ENCODE measurements around the gene NUP214. TPM values are rescaled to one million over a fixed set of nuclear protein-coding genes. Genes with fewer than 3 reads are reported as not detected.

Gene NUP214
- total RNA-seq, 1 experiment from 2014 or later, result 34.9 TPM

- H3K27me3 ChIP-seq (ENCODE audit: control insufficient read depth, insufficient read depth, low read length), result no peaks in the 10 kb centered on the region
- in situ Hi-C loops (cut with HindIII; ENCODE audit: low pct_unique_long_range_greater_than_20kb, low sequenced_read_pairs) (no loop called here), intact Hi-C loops (cut with micrococcal nuclease; ENCODE audit: unreplicated experiment) (no loop called here)
- no peak for DNase-seq (ENCODE audit: low read depth, low spot score)
- ChIA-PET CTCF (interaction anchor here (0.7 kb wide), 1 partner anchor 18 kb away, joined by 4 read pairs; no protein-coding TSS in a partner anchor), POLR2A (no interaction called here)
- TF ChIP-seq TCF7L2 (IDR thresholded peaks at IDR 0.05; ENCODE audit: low read depth, low read length) (no peak), POLR2AphosphoS5 (IDR thresholded peaks at IDR 0.05; ENCODE audit: low read depth, low read length) (no peak), CTCF (IDR thresholded peaks at IDR 0.05) (no peak)
- ATAC-seq, result no peak
- H3K27ac ChIP-seq (ENCODE audit: low read length), result no peak overlapping the region
- no peak overlapping the region for H3K4me3 ChIP-seq (ENCODE audit: low read depth in 2 of 2, low read length in 2 of 2)
- H3K9me3 ChIP-seq (ENCODE audit: control insufficient read depth, insufficient read depth, low read depth, low read length), result no peaks in the 10 kb centered on the region
- no peaks in the 10 kb centered on the region for H3K36me3 ChIP-seq (ENCODE audit: control insufficient read depth, insufficient read depth, low read length)
- no peaks in the 10 kb centered on the region; the same call in 1 of the 2 replicates for H3K4me1 ChIP-seq (ENCODE audit: control insufficient read depth, insufficient read depth, low read length)
- BruUV-seq (replicated peaks), result no TSS peak
Measured at GRCh38 chr9:131227959-131228460, 102.6 kb downstream of the NUP214 start.

GRCh38 chr9:131228988-131229387 lies 103.6 kb downstream of the NUP214 start:
- no peaks in the 10 kb centered on the region; the same call in 1 of the 2 replicates for H3K4me1 ChIP-seq (ENCODE audit: control insufficient read depth, insufficient read depth, low read length)
- intact Hi-C loops (cut with micrococcal nuclease; ENCODE audit: unreplicated experiment), result no loop called here
- in situ Hi-C loops (cut with HindIII; ENCODE audit: low pct_unique_long_range_greater_than_20kb, low sequenced_read_pairs), result no loop called here
- H3K36me3 ChIP-seq (ENCODE audit: control insufficient read depth, insufficient read depth, low read length), result no peaks in the 10 kb centered on the region
- ChIA-PET POLR2A (no interaction called here), CTCF (no interaction called here)
- TF ChIP-seq SIN3A (IDR thresholded peaks at IDR 0.05; ENCODE audit: borderline replicate concordance, insufficient read depth, low read depth, low read length) (no peak), CTCF (IDR thresholded peaks at IDR 0.05) (no peak), REST (IDR thresholded peaks at IDR 0.05; ENCODE audit: insufficient read depth in 1 of 2, low read depth in 2 of 2, low read length in 1 of 2) (no peak), TCF7L2 (IDR thresholded peaks at IDR 0.05; ENCODE audit: low read depth, low read length) (no peak), POLR2AphosphoS5 (IDR thresholded peaks at IDR 0.05; ENCODE audit: low read depth, low read length) (no peak)
- no peaks in the 10 kb centered on the region for H3K27me3 ChIP-seq (ENCODE audit: control insufficient read depth, insufficient read depth, low read length)
- no peak overlapping the region for H3K4me3 ChIP-seq (ENCODE audit: low read depth in 2 of 2, low read length in 2 of 2)
- H3K9me3 ChIP-seq (ENCODE audit: control insufficient read depth, insufficient read depth, low read depth, low read length), result no peaks in the 10 kb centered on the region
- no TSS peak for BruUV-seq (replicated peaks)
- ATAC-seq (no peak), DNase-seq (ENCODE audit: low read depth, low spot score) (no peak)
- no peak overlapping the region for H3K27ac ChIP-seq (ENCODE audit: low read length)

All from Panc1 (cell line).